Esophagus muscularis mucosa (tissue), 4 donors: ENCODE data around the gene SIPA1L3.

Experiments
- EP300 ChIP-seq: sonication (generic); formaldehyde crosslinking; IDR thresholded peaks from one replicate; pipeline ENCODE4 v1.6.1; 2017; ENCODE audit warnings: antibody characterized with exemption
- POLR2A ChIP-seq: fragments of 450-650 bp; IDR thresholded peaks from one replicate; pipeline ENCODE4 v1.6.1; 2017; ENCODE audit warnings: antibody characterized with exemption, moderate library complexity, mild to moderate bottlenecking, low read depth
- POLR2AphosphoS5 ChIP-seq, 2 donors: sonication (generic); formaldehyde crosslinking; IDR thresholded peaks; one replicate each; pipeline ENCODE4 v1.6.1; 2017; ENCODE audit warnings: antibody characterized with exemption in 2 of 2
- TF ChIP-seq, protein P1 (sequence below), 3 experiments: fragments of 200-600 bp in 2 of 3; fragments of 450-650 bp in 1 of 3; sonication (generic) in 2 of 3; IDR thresholded peaks; one replicate each; pipeline ENCODE4 v1.5.1; 2017 to 2019; ENCODE audit warnings: antibody characterized with exemption in 3 of 3, mild to moderate bottlenecking in 2 of 3, moderate library complexity in 1 of 3

DNA sequence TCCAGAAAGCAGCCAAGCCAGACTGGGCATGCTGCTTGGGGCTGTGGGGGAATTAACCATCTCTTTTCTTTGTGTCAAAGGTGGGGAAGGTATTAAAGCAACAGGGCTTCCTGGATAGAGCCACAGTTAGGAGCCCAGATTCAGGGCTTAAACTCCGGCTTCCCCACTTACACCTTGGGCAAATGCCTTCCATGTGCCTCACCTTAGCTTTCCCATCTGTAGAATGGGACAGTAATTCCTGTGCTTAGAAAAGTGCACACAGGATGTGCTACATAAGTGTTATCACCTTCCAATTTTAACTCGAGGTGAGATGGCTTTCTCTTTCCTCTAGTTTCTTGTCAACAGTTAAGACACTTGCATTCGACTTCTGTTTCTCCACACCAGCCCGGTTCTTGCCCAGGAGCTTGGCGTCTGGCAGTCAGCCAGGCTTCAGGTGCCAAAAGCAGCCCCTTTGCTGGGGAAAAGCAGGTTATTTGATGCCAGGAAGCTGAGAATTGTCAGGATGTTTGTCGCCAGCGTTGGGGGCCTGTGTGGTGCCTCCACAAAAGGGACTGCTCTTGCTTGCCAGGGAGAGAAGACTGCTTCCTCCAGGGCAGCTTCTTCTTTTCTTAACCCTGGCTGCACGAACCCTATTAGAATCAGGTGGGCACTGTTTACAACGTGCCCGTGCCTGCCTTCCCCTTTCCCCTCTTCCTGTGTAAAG is 79.2 kb downstream of the SIPA1L3 start:
- TF ChIP-seq POLR2A = no peak
- TF ChIP-seq EP300 = no peak
- TF ChIP-seq, protein P1, sequence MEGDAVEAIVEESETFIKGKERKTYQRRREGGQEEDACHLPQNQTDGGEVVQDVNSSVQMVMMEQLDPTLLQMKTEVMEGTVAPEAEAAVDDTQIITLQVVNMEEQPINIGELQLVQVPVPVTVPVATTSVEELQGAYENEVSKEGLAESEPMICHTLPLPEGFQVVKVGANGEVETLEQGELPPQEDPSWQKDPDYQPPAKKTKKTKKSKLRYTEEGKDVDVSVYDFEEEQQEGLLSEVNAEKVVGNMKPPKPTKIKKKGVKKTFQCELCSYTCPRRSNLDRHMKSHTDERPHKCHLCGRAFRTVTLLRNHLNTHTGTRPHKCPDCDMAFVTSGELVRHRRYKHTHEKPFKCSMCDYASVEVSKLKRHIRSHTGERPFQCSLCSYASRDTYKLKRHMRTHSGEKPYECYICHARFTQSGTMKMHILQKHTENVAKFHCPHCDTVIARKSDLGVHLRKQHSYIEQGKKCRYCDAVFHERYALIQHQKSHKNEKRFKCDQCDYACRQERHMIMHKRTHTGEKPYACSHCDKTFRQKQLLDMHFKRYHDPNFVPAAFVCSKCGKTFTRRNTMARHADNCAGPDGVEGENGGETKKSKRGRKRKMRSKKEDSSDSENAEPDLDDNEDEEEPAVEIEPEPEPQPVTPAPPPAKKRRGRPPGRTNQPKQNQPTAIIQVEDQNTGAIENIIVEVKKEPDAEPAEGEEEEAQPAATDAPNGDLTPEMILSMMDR (IDR thresholded peaks at IDR 0.05) = no peak
- TF ChIP-seq POLR2AphosphoS5 (IDR thresholded peaks at IDR 0.05) = no peak
